ENCODE data around the gene SOX8.

SOX8 gene

DNA sequence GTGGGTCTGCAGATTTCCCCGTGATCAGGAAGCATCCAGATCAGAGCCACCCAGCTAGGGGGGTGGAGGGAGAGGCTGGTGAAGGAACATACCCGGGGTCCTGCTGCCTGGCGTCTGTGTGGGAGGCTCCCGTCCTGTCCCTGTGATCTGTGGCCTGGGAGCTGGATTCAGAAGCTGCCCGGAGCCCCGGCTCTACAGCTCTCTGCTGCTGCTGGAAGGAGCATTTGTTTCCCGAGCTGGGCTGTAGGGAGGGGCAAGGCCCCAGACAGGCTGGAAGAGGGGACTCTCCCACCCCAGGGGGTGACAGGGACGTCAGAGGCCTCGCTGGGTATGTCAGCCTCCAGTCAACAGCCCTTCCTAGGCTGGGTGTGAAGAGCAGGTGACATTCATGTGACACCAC lies 10.2 kb downstream of the SOX8 start:
- H3K9me3 ChIP-seq (ENCODE audit: control insufficient read depth, low read length), result no peaks in the 10 kb centered on the region
- no peak overlapping the region for H3K27ac ChIP-seq (ENCODE audit: insufficient read depth, low read length, poor library complexity, severe bottlenecking)
- H3K27me3 ChIP-seq (replicated peaks; ENCODE audit: control insufficient read depth, insufficient read depth, low read length, poor library complexity, severe bottlenecking), result no peaks in the 10 kb centered on the region
- no peaks in the 10 kb centered on the region for H3K36me3 ChIP-seq (ENCODE audit: control insufficient read depth, insufficient read depth, low read length)
- peaks cover 8% of the 10 kb centered on the region for H3K4me1 ChIP-seq (ENCODE audit: control insufficient read depth, insufficient read depth, low read length, poor library complexity, severe bottlenecking)
- H3K4me3 ChIP-seq (ENCODE audit: insufficient read depth, low read depth, low read length, poor library complexity, severe bottlenecking), result no peak overlapping the region
- DNase-seq, result no peak

DNA sequence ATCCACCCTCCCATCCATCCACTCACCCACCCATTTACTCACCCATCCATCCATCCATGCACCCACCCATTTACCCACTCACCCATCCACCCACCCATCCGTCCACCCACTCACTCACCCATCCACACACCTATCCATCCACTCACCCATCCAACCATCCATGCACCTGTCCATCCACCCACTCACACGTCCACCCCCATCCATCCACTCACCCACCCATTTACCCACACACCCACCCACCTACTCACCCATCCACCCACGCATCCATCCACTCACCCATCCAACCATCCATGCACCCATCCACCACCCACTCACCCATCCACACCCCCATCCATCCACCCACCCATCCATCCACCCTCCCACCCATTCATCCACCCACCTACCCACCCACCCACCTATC lies 12.2 kb downstream of the SOX8 start:
- no peak overlapping the region for H3K4me3 ChIP-seq (ENCODE audit: insufficient read depth, low read depth, low read length, poor library complexity, severe bottlenecking)
- peaks cover 27% of the 10 kb centered on the region for H3K4me1 ChIP-seq (ENCODE audit: control insufficient read depth, insufficient read depth, low read length, poor library complexity, severe bottlenecking)
- H3K36me3 ChIP-seq (ENCODE audit: control insufficient read depth, insufficient read depth, low read length), result no peaks in the 10 kb centered on the region
- no peak overlapping the region for H3K27ac ChIP-seq (ENCODE audit: insufficient read depth, low read length, poor library complexity, severe bottlenecking)
- H3K9me3 ChIP-seq (ENCODE audit: control insufficient read depth, low read length), result no peaks in the 10 kb centered on the region
- no peaks in the 10 kb centered on the region for H3K27me3 ChIP-seq (replicated peaks; ENCODE audit: control insufficient read depth, insufficient read depth, low read length, poor library complexity, severe bottlenecking)
- no peak for DNase-seq

DNA sequence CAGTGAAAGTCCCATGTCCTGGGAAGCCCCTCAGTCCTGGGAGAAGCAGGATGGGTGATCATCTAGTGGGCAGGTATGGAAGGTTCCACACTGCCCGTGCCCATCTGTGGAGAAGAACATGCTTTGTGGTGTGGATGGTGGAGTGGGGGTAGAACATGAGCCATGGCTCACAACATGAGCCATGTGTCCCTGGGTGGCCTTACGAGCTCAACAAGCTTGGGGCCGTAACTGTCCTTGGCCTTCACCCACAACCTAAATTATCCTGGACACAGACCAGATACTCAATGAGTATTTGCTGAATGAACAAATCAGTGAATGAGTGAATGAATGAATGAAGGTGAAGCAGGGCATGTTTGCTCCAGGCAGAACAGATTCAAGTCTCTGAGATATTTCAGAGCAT lies 13.5 kb downstream of the SOX8 start:
- Histone ChIP-seq H3K9me3 (ENCODE audit: control insufficient read depth, low read length) (no peaks in the 10 kb centered on the region), H3K4me3 (ENCODE audit: insufficient read depth, low read depth, low read length, poor library complexity, severe bottlenecking) (no peak overlapping the region), H3K4me1 (ENCODE audit: control insufficient read depth, insufficient read depth, low read length, poor library complexity, severe bottlenecking) (peaks cover 35% of the 10 kb centered on the region), H3K27me3 (replicated peaks; ENCODE audit: control insufficient read depth, insufficient read depth, low read length, poor library complexity, severe bottlenecking) (no peaks in the 10 kb centered on the region), H3K36me3 (ENCODE audit: control insufficient read depth, insufficient read depth, low read length) (no peaks in the 10 kb centered on the region), H3K27ac (ENCODE audit: insufficient read depth, low read length, poor library complexity, severe bottlenecking) (no peak overlapping the region)
- DNase-seq, result no peak

DNA sequence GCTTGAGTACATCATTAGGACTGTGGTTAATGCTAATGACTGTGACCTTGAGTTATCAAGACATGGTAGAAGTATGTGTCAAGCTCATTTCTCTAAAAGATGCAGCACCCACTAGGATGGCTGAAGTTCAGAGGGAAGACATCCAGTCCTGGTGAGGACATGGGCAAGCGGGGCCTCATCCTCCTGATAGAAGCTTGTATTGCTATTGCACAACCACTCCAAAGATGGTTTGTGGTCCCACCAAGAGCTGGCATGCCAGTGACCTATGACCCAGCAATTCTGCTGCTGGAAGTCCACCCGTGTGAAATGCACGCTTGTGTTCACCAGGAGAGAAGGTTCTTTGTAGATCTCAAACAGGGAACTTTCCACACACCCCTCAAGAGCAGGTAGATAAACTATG lies 14.2 kb downstream of the SOX8 start:
- H3K27me3 ChIP-seq (replicated peaks; ENCODE audit: control insufficient read depth, insufficient read depth, low read length, poor library complexity, severe bottlenecking), result no peaks in the 10 kb centered on the region
- H3K9me3 ChIP-seq (ENCODE audit: control insufficient read depth, low read length), result no peaks in the 10 kb centered on the region
- DNase-seq, result no peak
- H3K4me1 ChIP-seq (ENCODE audit: control insufficient read depth, insufficient read depth, low read length, poor library complexity, severe bottlenecking), result peaks cover 35% of the 10 kb centered on the region
- H3K4me3 ChIP-seq (ENCODE audit: insufficient read depth, low read depth, low read length, poor library complexity, severe bottlenecking), result no peak overlapping the region
- no peaks in the 10 kb centered on the region for H3K36me3 ChIP-seq (ENCODE audit: control insufficient read depth, insufficient read depth, low read length)
- H3K27ac ChIP-seq (ENCODE audit: insufficient read depth, low read length, poor library complexity, severe bottlenecking), result no peak overlapping the region

DNA sequence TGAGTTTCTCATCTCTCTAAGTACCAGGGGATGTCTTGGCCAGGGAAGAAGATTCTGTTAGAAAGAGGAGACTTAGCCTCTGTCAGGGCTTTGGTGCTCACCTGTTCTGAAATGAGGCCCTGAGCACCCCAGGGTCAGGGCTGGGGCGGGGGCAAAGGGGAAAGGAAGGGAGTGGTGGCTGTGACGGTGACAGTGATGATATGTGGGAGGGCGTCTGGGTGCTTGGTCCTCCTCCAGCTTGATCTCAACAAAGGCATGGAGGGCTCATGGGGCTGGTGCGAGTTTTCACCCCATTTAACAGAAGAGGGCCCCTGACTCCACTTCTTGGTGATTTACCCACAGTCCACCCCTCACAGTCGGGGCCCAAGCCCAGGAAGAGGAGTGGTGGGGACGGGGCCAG lies 15.1 kb downstream of the SOX8 start:
- Histone ChIP-seq H3K36me3 (ENCODE audit: control insufficient read depth, insufficient read depth, low read length) (no peaks in the 10 kb centered on the region), H3K4me1 (ENCODE audit: control insufficient read depth, insufficient read depth, low read length, poor library complexity, severe bottlenecking) (peaks cover 35% of the 10 kb centered on the region), H3K4me3 (ENCODE audit: insufficient read depth, low read depth, low read length, poor library complexity, severe bottlenecking) (peak overlapping the region; percentile 51), H3K27ac (ENCODE audit: insufficient read depth, low read length, poor library complexity, severe bottlenecking) (peak overlapping the region; percentile 72), H3K27me3 (replicated peaks; ENCODE audit: control insufficient read depth, insufficient read depth, low read length, poor library complexity, severe bottlenecking) (no peaks in the 10 kb centered on the region), H3K9me3 (ENCODE audit: control insufficient read depth, low read length) (no peaks in the 10 kb centered on the region)
- DNase-seq, result peak in 1 of 3 donors; percentile 21

DNA sequence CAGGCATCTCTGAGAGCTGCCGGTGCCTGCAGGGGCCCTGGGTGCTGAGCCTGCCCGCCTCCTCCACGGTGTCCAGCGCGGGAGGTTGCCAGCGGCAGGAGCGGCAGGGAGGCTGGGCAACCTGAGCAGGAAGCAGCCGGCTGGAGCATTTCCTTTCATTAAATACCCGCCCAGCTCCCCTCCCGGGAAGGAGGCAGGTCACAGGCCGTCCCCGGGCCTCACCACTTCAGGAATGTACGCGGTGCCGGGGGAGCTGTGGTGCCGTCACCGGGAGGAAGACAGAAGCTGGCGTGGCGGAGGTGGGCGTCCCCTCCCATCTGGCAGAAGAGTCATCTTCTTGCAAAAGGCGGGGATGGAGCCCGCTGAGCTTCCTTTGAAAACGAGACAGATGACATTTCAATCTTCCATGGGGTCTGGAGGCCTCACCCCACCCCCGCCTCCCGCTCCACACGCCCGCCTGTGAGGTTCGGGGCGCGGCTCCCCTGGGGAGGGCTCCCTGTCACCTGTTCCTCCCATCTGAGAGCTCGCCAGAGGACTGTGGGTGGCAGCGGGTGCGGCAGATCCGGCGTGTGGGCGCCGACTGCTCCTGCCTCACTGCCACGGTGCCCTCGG lies 16.0 kb downstream of the SOX8 start:
- Histone ChIP-seq H3K27me3 (replicated peaks; ENCODE audit: control insufficient read depth, insufficient read depth, low read length, poor library complexity, severe bottlenecking) (no peaks in the 10 kb centered on the region), H3K9me3 (ENCODE audit: control insufficient read depth, low read length) (no peaks in the 10 kb centered on the region), H3K36me3 (ENCODE audit: control insufficient read depth, insufficient read depth, low read length) (no peaks in the 10 kb centered on the region), H3K4me1 (ENCODE audit: control insufficient read depth, insufficient read depth, low read length, poor library complexity, severe bottlenecking) (peaks cover 38% of the 10 kb centered on the region), H3K4me3 (ENCODE audit: insufficient read depth, low read depth, low read length, poor library complexity, severe bottlenecking) (peak overlapping the region; percentile 51), H3K27ac (ENCODE audit: insufficient read depth, low read length, poor library complexity, severe bottlenecking) (peak overlapping the region; percentile 72)
- DNase-seq, result peak; percentile 34 to 56 (median 38)

DNA sequence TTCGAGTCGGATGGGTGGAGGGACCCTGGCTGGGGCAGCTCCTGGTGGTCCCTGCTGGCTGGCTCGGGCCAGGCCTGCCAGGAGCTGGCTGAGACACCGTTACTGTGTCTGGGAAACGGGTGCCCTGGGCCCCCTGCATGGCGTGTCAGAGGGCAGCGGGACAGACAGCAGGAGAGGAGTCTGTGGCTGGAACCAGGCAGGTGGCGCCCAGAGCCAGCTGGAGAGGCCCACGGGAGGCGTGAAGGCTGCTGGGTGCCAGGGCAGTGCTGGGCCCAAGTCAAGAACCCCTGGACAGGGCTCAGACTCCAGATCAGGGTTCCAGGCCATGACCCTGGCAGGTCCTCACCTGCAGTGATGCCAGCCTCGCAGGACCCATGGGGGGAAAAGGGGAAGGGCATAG lies 16.6 kb downstream of the SOX8 start:
- Histone ChIP-seq H3K27me3 (replicated peaks; ENCODE audit: control insufficient read depth, insufficient read depth, low read length, poor library complexity, severe bottlenecking) (no peaks in the 10 kb centered on the region), H3K4me3 (ENCODE audit: insufficient read depth, low read depth, low read length, poor library complexity, severe bottlenecking) (peak overlapping the region; percentile 51), H3K4me1 (ENCODE audit: control insufficient read depth, insufficient read depth, low read length, poor library complexity, severe bottlenecking) (peaks cover 45% of the 10 kb centered on the region), H3K27ac (ENCODE audit: insufficient read depth, low read length, poor library complexity, severe bottlenecking) (peak overlapping the region; percentile 72), H3K9me3 (ENCODE audit: control insufficient read depth, low read length) (no peaks in the 10 kb centered on the region), H3K36me3 (ENCODE audit: control insufficient read depth, insufficient read depth, low read length) (no peaks in the 10 kb centered on the region)
- DNase-seq, result no peak

DNA sequence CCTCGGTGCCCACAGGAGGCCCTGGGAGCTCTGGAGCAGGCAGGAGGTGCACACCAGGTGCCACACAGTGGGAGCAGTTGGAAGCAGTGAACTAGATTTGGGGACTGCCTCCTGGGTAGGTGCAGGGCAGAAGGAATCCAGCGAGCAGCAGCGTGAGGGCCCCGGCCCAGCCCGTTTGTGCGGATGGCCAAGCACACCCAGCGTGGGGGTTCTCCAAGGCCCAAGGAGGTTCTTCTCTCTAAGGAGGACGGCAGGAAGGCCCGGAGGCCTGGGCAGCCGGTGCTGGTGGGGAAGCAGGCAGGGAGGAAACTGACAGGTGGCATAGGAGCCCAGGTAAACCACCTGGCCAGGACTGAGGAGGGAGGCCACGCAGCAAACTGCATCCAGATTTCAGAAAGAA lies 17.0 kb downstream of the SOX8 start:
- peak overlapping the region; percentile 72 for H3K27ac ChIP-seq (ENCODE audit: insufficient read depth, low read length, poor library complexity, severe bottlenecking)
- no peaks in the 10 kb centered on the region for H3K27me3 ChIP-seq (replicated peaks; ENCODE audit: control insufficient read depth, insufficient read depth, low read length, poor library complexity, severe bottlenecking)
- H3K4me1 ChIP-seq (ENCODE audit: control insufficient read depth, insufficient read depth, low read length, poor library complexity, severe bottlenecking), result peaks cover 49% of the 10 kb centered on the region
- no peak for DNase-seq
- no peak overlapping the region for H3K4me3 ChIP-seq (ENCODE audit: insufficient read depth, low read depth, low read length, poor library complexity, severe bottlenecking)
- no peaks in the 10 kb centered on the region for H3K36me3 ChIP-seq (ENCODE audit: control insufficient read depth, insufficient read depth, low read length)
- H3K9me3 ChIP-seq (ENCODE audit: control insufficient read depth, low read length), result no peaks in the 10 kb centered on the region

DNA sequence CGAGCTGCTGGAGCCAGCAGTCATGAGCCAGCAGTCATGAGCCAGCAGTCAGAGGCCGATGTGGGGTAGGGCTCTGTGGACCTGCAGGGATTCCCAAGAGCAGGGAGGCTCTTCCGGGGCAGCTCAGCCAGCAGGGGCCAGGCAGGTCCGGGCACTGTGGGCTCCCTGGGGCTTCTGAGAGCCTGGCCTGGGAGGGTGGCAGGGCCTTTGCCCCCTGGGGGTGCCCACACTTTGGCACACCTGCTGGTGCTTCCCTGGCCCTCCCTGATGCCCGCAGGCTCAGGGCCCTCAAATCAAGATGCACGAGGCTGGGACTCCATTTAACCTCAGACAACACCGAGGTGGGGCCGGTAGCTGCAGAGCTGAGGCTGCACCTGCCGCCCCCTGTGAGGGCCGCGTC lies 18.1 kb downstream of the SOX8 start:
- H3K27me3 ChIP-seq (replicated peaks; ENCODE audit: control insufficient read depth, insufficient read depth, low read length, poor library complexity, severe bottlenecking), result no peaks in the 10 kb centered on the region
- H3K9me3 ChIP-seq (ENCODE audit: control insufficient read depth, low read length), result no peaks in the 10 kb centered on the region
- DNase-seq, result no peak
- no peak overlapping the region for H3K27ac ChIP-seq (ENCODE audit: insufficient read depth, low read length, poor library complexity, severe bottlenecking)
- peaks cover 60% of the 10 kb centered on the region for H3K4me1 ChIP-seq (ENCODE audit: control insufficient read depth, insufficient read depth, low read length, poor library complexity, severe bottlenecking)
- H3K36me3 ChIP-seq (ENCODE audit: control insufficient read depth, insufficient read depth, low read length), result no peaks in the 10 kb centered on the region
- no peak overlapping the region for H3K4me3 ChIP-seq (ENCODE audit: insufficient read depth, low read depth, low read length, poor library complexity, severe bottlenecking)

DNA sequence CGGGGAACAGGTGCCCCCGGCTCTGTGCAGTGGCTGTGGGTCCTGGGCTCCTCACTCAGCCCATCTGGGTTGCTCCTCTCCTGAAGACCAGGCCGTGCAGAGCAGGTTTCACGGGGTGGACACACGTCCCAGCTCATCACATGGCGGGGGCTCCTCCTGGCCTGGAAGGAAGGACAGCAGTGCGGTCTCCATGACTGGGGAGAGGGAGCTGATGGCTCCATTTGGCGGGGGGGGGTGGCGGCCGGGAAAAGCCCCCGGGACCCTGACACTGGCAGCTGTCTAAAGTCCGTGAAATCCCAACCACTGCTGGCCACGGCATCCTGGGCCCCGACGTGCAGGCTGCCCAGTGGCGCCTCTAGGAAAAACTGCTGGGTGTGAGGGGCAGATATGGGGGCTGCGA lies 19.0 kb downstream of the SOX8 start:
- no peak overlapping the region for H3K27ac ChIP-seq (ENCODE audit: insufficient read depth, low read length, poor library complexity, severe bottlenecking)
- H3K4me3 ChIP-seq (ENCODE audit: insufficient read depth, low read depth, low read length, poor library complexity, severe bottlenecking), result no peak overlapping the region
- H3K27me3 ChIP-seq (replicated peaks; ENCODE audit: control insufficient read depth, insufficient read depth, low read length, poor library complexity, severe bottlenecking), result no peaks in the 10 kb centered on the region
- H3K9me3 ChIP-seq (ENCODE audit: control insufficient read depth, low read length), result no peaks in the 10 kb centered on the region
- H3K4me1 ChIP-seq (ENCODE audit: control insufficient read depth, insufficient read depth, low read length, poor library complexity, severe bottlenecking), result peaks cover 64% of the 10 kb centered on the region
- no peaks in the 10 kb centered on the region for H3K36me3 ChIP-seq (ENCODE audit: control insufficient read depth, insufficient read depth, low read length)
- DNase-seq, result no peak
